T follicular helper cell (primary cell): ENCODE measurements around the gene DYNLT4.
A peak's percentile ranks its signal among the peaks of the same experiment; 100 is the strongest.
"Not testable (repeated sequence)": the region's sequence is repeated elsewhere in the genome, so short reads cannot be mapped to it uniquely, and the experiment has no call there.

Experiments
- DNase-seq: peaks from one replicate; pipeline ENCODE4 v3.0.0-alpha.2; 2020; ENCODE audit warnings: low read depth
- total RNA-seq, 2 experiments: gene quantifications; one replicate each; lab custom pipeline; 2026; lab: John Stamatoyannopoulos, UW

DYNLT4 gene
- total RNA-seq: 0.48 to 1.8 reads per million in 2 experiments

- DNase-seq: no peak
Measured at GRCh38 chr1:44806704-44807363, at the start of gene DYNLT4. Gene DYNLT4 (minus strand): TSS chr1:44807351. CDS start chr1:44806668, 683 bp downstream.

GRCh38 chr1:44855742-44856141, 48.6 kb upstream of the DYNLT4 start:
- no peak for DNase-seq

GRCh38 chr1:44854970-44855369, 47.8 kb upstream of the DYNLT4 start:
- no peak for DNase-seq

GRCh38 chr1:44853201-44853600, 46.0 kb upstream of the DYNLT4 start:
- DNase-seq: no peak

GRCh38 chr1:44851308-44851707, 44.2 kb upstream of the DYNLT4 start:
- DNase-seq: no peak

- DNase-seq: no peak
Measured at GRCh38 chr1:44849575-44850132, 42.5 kb upstream of the DYNLT4 start.

- no peak for DNase-seq
Measured at GRCh38 chr1:44848456-44849181, 41.5 kb upstream of the DYNLT4 start.

GRCh38 chr1:44847845-44848244, 40.7 kb upstream of the DYNLT4 start:
- DNase-seq: no peak

GRCh38 chr1:44846985-44847384, 39.8 kb upstream of the DYNLT4 start:
- no peak for DNase-seq

GRCh38 chr1:44842862-44843655, 35.9 kb upstream of the DYNLT4 start, which contains the start of gene PTCH2:
Gene PTCH2 (minus strand): TSS chr1:44843253. CDS start chr1:44842932, 321 bp downstream.
- DNase-seq: no peak

GRCh38 chr1:44842486-44842861, 35.3 kb upstream of the DYNLT4 start:
- DNase-seq: no peak

- DNase-seq: no peak
Measured at GRCh38 chr1:44839576-44839975, 32.4 kb upstream of the DYNLT4 start.

GRCh38 chr1:44838294-44838693, 31.1 kb upstream of the DYNLT4 start:
- not testable (repeated sequence) for DNase-seq

- peak; percentile 73 for DNase-seq
Measured at GRCh38 chr1:44835738-44836675, 28.9 kb upstream of the DYNLT4 start.

GRCh38 chr1:44834328-44834727, 27.2 kb upstream of the DYNLT4 start:
- no peak for DNase-seq

- no peak for DNase-seq
Measured at GRCh38 chr1:44832056-44832705, 25.0 kb upstream of the DYNLT4 start.

- DNase-seq: no peak
Measured at GRCh38 chr1:44831516-44831915, 24.4 kb upstream of the DYNLT4 start.

GRCh38 chr1:44830900-44831304, 23.8 kb upstream of the DYNLT4 start:
- DNase-seq: no peak

GRCh38 chr1:44829506-44830384, 22.6 kb upstream of the DYNLT4 start:
- no peak for DNase-seq
